ENCODE measurements around the gene TMEM198.

The TMEM198 gene

GRCh38 chr2:219545295-219545942, 1.6 kb downstream of the TMEM198 start:
- H2AFZ ChIP-seq (ENCODE audit: low read depth), result no peak overlapping the region
- no peak overlapping the region for H3K9ac ChIP-seq
- H3K4me2 ChIP-seq, result no peak overlapping the region
- peaks cover 56% of the 10 kb centered on the region for H3K27me3 ChIP-seq (ENCODE audit: insufficient read depth, low read depth)
- no peaks in the 10 kb centered on the region for H3K79me2 ChIP-seq (ENCODE audit: insufficient read depth, low read depth)
- H3K4me3 ChIP-seq (IDR thresholded peaks at IDR 0.05; ENCODE audit: insufficient read depth, low read depth, low read length), result no peak overlapping the region
- H3K36me3 ChIP-seq (ENCODE audit: insufficient read depth), result no peaks in the 10 kb centered on the region
- no peaks in the 10 kb centered on the region for H4K20me1 ChIP-seq (ENCODE audit: insufficient read depth)
- H3K27ac ChIP-seq, result no peak overlapping the region
- TF ChIP-seq CTCF (conservative IDR thresholded peaks at IDR 0.05; ENCODE audit: low read depth, low read length), result no peak
- H3K4me1 ChIP-seq (ENCODE audit: low read depth, poor library complexity, severe bottlenecking), result peaks cover 4% of the 10 kb centered on the region

GRCh38 chr2:219545943-219546352, 2.1 kb downstream of the TMEM198 start:
- H2AFZ ChIP-seq (ENCODE audit: low read depth), result no peak overlapping the region
- H3K4me3 ChIP-seq (IDR thresholded peaks at IDR 0.05; ENCODE audit: insufficient read depth, low read depth, low read length), result no peak overlapping the region
- no peaks in the 10 kb centered on the region for H4K20me1 ChIP-seq (ENCODE audit: insufficient read depth)
- H3K27me3 ChIP-seq (ENCODE audit: insufficient read depth, low read depth), result peaks cover 60% of the 10 kb centered on the region
- H3K4me2 ChIP-seq, result no peak overlapping the region
- TF ChIP-seq CTCF (conservative IDR thresholded peaks at IDR 0.05; ENCODE audit: low read depth, low read length), result no peak
- peaks cover 4% of the 10 kb centered on the region for H3K4me1 ChIP-seq (ENCODE audit: low read depth, poor library complexity, severe bottlenecking)
- no peaks in the 10 kb centered on the region for H3K79me2 ChIP-seq (ENCODE audit: insufficient read depth, low read depth)
- H3K27ac ChIP-seq, result no peak overlapping the region
- H3K9ac ChIP-seq, result no peak overlapping the region
- H3K36me3 ChIP-seq (ENCODE audit: insufficient read depth), result no peaks in the 10 kb centered on the region

- Histone ChIP-seq H3K36me3 (ENCODE audit: insufficient read depth) (no peaks in the 10 kb centered on the region), H3K4me1 (ENCODE audit: low read depth, poor library complexity, severe bottlenecking) (no peaks in the 10 kb centered on the region), H3K27me3 (ENCODE audit: insufficient read depth, low read depth) (peaks cover 69% of the 10 kb centered on the region), H3K4me2 (no peak overlapping the region), H3K79me2 (ENCODE audit: insufficient read depth, low read depth) (no peaks in the 10 kb centered on the region), H3K27ac (no peak overlapping the region), H3K9ac (no peak overlapping the region), H2AFZ (ENCODE audit: low read depth) (no peak overlapping the region), H3K4me3 (IDR thresholded peaks at IDR 0.05; ENCODE audit: insufficient read depth, low read depth, low read length) (no peak overlapping the region), H4K20me1 (ENCODE audit: insufficient read depth) (no peaks in the 10 kb centered on the region)
- no peak for TF ChIP-seq CTCF (conservative IDR thresholded peaks at IDR 0.05; ENCODE audit: low read depth, low read length)
Measured at GRCh38 chr2:219547621-219548020, 3.8 kb downstream of the TMEM198 start.

DNA sequence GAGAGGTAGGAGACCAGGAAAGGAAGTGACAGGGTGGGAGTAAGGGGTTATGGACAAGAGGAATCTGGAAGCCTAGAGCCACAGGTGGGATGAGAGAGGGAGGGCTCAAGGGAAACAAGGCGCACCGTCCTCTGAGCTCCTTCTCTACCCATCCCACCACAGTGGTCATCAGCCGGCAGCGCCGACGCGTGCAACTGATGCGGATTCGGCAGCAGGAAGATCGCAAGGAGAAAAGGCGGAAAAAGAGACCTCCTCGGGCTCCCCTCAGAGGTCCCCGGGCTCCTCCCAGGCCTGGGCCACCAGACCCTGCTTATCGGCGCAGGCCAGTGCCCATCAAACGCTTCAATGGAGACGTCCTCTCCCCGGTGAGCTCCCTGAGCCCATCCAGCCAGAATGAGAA, 5.2 kb downstream of the TMEM198 start:
- no peak overlapping the region for H3K9ac ChIP-seq
- H2AFZ ChIP-seq (ENCODE audit: low read depth), result no peak overlapping the region
- no peak for TF ChIP-seq CTCF (conservative IDR thresholded peaks at IDR 0.05; ENCODE audit: low read depth, low read length)
- H3K4me2 ChIP-seq, result no peak overlapping the region
- no peaks in the 10 kb centered on the region for H4K20me1 ChIP-seq (ENCODE audit: insufficient read depth)
- no peaks in the 10 kb centered on the region for H3K4me1 ChIP-seq (ENCODE audit: low read depth, poor library complexity, severe bottlenecking)
- no peaks in the 10 kb centered on the region for H3K79me2 ChIP-seq (ENCODE audit: insufficient read depth, low read depth)
- H3K4me3 ChIP-seq (IDR thresholded peaks at IDR 0.05; ENCODE audit: insufficient read depth, low read depth, low read length), result no peak overlapping the region
- H3K36me3 ChIP-seq (ENCODE audit: insufficient read depth), result no peaks in the 10 kb centered on the region
- H3K27ac ChIP-seq, result no peak overlapping the region
- H3K27me3 ChIP-seq (ENCODE audit: insufficient read depth, low read depth), result peaks cover 80% of the 10 kb centered on the region

Data from KMS-11 (cell line).